Measurements from ENCODE around the gene WNT9B.

The WNT9B gene

DNA sequence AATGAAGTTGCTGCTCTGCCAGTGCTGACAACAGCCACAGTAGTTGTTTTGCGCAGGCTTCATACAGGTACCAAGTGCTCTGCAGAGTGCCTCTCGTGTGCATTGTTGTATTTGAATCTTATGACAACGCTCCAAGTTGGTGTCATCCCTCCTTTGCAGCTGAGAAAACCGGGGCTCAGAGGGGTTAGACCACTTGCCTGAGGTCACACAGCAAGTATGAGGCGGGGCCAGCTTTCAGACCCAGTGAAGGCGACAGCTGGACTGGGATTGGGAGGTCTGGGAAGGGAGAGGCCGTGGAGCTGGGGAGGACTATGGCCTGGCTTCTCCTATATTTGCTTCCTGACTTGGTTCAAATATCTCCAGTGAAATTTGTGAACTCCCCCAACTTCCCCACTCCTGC, 33.2 kb downstream of the WNT9B start:
- DNase-seq (ENCODE audit: low spot score) = no peak

DNA sequence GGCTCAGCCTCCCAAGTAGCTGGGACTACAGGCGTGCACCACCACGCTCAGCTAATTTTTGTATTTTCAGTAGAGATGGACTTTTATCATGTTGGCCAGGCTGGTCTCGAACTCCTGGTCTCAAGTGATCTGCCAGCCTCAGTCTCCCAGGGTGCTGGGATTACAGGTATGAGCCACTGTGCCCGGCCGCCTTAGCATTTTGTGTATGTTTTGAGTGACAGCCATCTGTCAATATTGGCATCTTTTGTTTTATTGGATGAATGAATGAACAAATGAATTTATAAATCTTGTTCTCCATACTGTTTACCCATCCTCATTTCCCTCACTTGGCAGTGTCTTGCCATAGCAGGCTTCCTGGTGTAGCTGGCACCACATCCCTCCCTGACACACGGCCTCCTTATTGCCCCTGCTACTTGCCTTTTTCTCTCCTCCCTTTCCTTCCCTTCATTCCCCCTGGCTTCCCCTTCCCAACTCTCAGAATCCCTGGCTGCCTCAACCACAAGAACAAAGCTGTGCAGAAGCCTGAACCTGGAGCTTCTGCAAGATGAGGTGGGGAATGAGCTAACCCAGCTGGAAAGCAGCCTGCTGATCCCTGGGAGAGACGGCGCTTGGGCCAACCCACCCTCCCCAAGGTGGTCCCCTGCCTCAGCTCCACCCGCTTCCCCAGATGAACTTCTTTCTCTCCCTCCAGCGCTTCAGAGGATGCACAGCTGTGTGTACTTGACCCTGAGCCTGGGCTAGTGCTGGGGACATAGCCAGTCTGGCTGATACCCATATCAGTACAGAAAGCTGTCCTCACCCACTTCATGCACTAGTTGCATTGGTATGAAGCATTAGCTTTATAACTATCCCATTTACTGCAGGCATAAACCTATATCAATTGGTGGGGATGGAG, 34.3 kb downstream of the WNT9B start:
- no peak for DNase-seq (ENCODE audit: low spot score)

DNA sequence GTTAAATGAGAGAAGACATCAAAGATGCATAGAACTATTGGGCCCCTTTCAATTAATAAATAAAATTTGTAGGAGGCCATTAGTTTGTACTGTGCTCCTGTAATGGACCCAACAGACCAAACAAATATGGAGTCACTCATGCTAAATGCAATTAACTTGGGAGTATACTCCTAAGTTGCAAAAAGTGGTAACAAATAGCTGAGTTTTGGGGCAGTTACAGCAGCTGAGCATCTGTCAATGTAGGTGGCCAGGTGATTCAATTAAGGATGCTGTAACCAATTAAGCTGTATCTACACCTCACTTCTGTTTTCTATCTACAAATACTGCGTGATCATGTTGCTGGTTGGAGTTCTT, 34.9 kb downstream of the WNT9B start:
- DNase-seq (ENCODE audit: low spot score) = no peak

DNA sequence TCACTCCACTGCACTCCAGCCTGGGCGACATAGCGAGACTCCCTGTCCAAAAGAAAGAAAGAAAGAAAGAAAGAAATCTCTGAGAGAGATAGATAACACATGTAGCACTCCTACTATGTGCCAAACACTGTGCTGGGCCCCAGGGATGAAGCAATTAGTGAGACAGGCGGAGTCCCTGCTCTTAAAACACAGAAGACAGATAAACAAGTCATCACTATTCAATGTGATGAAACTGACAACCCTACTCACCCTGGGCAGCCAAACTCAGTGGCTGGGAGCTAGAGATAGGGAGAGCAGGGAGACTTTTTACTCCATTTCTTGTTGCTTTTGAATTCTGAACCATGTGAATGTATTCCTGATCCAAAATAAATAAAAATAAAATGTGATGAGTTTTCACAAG, 36.3 kb downstream of the WNT9B start:
- no peak for DNase-seq (ENCODE audit: low spot score)

DNA sequence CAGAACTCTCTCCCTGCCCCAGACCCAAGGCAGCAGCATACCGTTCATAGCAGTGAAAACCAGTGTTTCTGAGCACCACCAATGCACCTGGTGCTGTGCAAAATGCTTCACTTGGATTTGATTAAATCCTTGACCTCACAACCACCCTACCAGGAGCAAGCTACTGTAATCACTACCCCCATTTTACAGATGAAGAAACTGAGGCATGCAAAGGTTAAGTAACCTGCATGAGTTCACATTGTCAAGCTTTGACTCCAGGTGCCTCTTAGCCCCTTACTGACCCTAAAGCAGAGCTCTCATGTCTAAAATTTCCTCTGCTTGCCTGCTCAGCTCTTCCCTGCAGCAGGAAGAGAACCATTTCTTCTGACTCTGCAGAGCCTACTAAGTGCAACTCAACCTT, 37.3 kb downstream of the WNT9B start:
- no peak for DNase-seq (ENCODE audit: low spot score)

DNA sequence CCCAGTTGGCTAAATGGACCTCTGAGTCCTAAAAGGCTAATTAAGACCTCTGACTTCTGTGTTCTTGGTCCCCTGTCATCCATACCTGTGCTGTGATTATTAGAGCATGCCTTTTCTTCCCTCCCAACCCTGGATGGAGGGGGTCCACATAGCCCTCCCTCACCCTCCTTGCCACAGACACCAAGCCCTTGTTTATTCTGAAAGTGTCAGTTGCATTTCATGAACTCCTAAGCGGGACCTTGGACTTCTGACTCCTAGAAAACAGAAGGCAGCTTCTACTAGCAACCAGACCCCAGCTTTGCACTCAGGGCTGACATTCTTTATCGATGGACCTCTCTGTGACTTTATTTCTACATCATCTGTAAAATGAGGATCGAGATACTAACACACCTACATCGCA, 38.1 kb downstream of the WNT9B start:
- DNase-seq (ENCODE audit: low spot score) = no peak

DNA sequence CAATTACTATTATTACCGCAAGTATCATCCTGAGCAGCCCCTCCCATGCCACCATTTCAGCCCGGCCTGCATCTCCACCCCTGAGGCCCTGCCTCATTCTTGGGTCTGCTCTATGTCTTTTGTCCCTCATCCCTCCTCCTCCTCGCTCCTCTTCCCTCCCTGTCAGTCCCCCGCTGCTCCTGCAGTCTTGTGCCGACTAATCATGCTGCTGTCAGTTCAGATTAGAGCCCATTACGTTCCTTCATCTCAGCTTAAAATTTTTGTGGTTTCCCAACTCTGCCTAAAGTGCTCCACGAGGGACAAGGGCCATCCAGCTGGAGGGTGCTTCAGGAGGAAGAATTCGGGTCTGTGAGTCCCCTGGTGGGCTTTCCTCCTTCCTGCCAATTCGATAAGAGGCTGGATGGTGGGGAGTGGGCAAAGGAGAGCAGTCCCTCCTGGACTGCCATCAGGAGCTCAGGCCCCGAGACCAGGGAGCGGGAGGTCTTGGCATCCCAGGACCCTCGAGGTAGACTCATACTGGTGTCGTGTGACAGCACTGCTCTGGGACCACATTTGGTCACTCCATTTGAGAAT, 38.7 kb downstream of the WNT9B start:
- no peak for DNase-seq (ENCODE audit: low spot score)

DNA sequence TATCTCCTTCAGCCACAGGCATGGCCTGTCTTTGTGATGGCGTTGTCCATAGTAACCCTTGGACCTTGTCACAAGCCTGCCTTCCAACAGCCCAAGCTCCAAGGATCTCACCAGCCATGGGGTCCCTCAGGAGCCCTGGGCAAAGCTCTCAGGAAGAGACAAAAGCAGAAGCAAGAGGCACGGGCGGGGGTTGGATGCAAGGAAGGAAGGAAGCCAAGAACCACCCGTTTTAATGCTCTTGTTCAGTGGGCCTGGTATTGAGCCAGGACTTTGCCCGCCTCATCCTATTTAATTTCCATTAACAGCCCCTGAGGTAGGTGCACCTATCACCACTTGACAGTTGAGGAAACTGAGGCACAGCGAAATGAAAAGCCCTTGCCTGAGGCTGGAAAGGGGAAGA, 39.3 kb downstream of the WNT9B start:
- DNase-seq (ENCODE audit: low spot score) = no peak

DNA sequence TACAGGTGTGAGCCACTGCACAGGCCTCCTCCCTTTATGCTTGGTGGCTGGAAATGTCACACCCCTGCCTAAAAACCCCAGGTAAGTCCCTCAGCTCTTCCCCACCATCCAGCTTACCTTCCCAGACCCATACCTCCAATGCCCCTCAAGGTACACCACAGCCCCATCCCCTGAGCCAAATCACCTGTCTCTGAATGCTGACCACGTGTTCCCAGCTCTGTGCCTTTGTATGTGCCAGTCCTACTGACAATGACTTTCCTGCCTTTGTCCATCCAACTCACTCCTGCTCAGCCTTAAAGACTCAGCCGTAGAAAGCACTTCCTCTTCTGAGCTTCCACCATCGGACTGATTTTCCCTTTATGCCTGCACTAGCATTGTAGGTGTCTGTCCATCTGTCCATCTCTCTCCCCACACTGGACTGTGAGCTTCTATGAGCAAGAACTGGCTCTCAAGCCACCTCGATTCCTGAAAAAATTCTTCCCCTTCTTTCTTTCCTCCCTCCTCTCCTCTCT, 40.9 kb downstream of the WNT9B start:
- no peak for DNase-seq (ENCODE audit: low spot score)

DNA sequence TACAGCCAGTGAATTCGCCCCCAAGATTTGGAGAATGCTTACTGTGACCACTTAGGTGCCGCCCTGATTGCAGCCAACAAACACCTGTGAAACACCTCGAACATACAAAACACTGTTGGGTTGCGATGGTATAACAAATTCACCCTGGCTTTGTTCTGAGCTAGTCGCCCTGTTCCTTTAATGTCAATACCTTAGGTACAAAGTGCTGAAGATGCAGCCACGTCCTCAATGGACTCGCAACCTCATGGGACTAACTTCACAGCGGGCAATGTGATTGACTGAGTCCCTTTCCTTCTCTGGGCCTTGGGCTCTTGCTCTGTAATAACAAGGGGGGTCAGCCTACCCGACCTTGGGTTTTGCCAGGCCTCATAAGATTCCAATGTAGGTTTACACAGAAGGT, 42.6 kb downstream of the WNT9B start:
- DNase-seq (ENCODE audit: low spot score) = no peak

DNA sequence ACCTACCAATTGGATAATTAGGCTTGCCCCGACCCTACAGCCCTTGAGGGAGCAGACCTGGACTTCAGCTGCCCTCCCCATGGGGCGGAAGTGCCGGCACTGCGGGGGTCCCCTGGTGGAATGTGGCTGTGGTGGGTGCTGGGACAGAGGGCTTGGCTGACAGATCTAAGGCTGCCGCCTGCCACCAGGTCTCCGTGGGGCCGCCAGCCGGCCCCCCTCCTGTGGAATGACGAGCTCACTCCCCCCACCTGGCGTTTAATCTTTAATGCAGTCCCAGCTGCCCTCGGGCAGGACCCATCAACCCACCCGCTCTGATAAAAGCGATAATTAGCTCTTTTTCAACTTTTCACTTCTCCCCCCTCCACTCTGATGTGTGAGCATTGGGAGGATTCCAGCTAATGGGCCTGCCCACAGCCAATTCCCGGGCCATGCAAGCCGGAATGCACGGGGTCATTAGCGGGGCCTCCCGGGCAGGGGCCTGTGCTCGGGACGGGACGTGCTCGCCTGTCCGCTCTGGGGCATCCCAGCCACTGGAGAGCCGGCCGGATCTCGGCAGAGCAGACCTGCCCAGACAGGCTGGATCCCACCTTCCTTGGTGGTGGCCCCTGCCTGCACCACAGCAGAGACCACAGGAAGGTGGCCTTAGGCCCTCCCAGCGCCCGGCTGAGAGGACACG, 43.2 kb downstream of the WNT9B start:
- DNase-seq (ENCODE audit: low spot score) = no peak

DNA sequence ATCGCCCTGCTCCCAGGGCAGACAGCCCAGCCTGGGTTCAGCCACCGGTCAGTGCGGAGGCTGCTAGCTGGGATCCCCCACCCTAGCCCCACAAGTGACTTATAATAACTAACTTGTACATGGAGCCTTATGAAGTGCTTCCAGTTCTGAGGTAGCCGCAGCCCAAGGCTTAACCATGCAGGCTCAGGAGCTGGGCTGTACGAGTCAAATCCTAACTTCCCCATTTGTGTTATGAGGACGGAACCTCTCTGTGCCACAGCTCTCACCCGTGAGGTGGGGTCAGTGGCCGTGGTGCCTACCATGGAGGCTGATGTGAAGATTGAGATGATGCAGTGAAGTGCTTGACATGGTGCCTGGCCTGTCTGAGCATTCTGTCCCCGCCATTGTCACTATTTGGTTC, 43.8 kb downstream of the WNT9B start:
- no peak for DNase-seq (ENCODE audit: low spot score)

DNA sequence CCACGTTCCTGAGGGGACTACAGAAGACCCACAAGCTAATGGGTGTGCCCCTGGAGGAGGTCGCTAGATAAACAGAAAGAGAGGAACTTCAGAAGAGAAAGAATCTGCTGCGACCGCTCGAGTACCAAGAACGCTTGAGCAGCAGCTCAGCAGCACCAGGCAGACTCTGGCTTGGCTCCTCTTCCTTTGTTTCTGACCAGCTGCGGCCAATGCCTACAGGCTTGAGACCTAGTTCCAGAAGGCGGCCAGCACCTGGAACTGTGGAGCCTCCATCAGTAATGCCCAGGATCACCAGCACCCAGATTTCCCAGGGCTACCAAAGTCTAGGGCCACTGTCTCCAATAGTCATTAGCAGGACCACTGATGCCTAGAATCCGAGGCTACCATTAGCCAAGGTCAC, 45.6 kb downstream of the WNT9B start:
- no peak for DNase-seq (ENCODE audit: low spot score)

DNA sequence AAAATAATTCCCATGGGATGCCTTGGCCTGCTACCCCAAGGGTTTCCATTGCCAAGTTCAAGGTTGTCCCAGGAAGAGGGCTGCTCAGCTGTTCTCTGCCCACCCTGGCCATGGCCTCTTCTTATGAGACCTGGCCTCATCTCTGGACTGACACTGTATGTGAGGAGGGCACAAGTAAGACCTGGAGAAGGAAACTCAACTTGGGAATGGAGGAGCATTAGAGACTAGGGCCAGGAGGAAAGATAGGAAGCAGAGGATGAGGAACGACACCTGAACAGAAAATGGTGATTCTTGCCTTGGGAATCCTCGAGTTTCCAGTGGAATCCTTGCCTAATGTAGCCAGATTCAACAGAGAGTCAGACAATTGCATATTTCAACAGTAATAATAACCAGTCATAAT, 47.0 kb downstream of the WNT9B start:
- no peak for DNase-seq (ENCODE audit: low spot score)

DNA sequence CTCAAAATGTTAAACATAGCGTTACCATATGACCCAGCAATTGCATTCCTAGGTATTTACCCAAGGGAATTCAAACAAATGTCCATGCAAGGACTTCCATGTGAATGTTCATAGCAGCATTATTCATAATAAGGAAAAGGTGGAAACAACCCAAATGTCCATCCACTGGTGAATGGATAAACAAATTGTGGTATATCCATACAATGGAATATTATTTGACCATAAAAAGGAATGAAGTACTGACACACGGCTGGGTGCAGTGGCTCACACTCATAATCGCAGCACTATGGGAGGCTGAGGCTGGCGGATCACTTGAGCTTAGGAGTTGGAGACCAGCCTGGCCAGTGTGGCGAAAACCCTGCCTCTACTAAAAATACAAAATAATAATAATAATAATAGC, 47.5 kb downstream of the WNT9B start:
- DNase-seq (ENCODE audit: low spot score) = no peak

DNA sequence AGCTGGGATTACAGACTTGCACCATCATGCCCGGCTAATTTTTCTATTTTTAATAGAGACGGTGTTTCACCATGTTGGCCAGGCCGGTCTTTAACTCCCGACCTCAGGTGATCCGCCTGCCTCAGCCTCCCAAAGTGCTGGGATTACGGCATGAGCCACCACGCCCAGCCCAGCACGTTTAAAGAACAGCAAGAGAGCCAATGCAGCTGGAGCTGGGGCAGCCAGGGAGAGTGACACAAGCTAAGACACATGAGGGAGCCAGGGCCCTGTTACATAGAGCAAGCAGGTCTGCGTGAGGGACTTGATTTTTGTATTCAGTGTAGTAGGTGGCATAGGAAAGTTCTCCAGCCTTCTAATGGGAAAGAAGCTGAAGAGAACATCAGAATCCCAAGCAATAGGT, 49.9 kb downstream of the WNT9B start:
- DNase-seq (ENCODE audit: low spot score) = no peak

DNA sequence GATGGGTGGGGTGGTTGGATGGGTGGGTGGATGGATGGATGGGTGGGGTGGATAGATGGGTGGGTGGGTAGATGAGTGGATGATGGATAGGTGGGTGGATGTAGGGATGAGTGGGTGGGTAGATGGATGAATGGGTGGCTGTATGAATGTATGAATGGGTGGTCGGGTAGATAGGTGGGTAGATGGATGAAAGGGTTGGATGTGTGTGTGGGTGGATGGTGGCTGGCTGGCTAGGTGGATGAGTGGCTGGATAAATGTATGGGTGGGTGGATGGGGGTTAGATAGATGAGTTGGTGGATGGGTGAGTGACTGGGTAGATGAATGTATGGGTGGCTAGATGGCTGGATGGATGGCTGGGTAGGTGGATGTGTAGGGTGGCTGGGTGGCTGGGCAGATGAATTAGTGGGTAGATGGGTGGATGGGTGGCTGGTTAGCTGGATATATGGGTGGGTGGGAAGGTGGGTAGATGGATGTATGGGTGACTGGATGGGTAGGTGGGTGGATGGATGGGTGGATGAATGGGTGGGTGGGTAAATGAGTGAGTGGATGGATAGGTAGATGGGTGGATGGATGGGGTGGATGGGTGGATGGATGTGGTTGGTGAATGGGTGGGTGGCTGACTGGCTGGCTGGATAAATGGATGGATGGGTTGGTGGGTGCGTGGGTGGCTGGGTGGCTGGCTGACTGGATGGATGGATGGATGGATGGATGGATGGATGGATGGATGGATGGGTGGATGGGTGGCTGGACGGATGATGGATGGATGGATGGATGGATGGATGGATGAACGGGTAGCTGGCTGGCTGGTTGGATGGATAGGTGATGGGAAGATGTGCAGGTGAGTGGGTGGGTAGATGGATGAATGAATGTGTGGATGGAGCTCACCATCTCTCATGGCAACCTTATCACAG, 52.6 kb downstream of the WNT9B start:
- no peak for DNase-seq (ENCODE audit: low spot score)

DNA sequence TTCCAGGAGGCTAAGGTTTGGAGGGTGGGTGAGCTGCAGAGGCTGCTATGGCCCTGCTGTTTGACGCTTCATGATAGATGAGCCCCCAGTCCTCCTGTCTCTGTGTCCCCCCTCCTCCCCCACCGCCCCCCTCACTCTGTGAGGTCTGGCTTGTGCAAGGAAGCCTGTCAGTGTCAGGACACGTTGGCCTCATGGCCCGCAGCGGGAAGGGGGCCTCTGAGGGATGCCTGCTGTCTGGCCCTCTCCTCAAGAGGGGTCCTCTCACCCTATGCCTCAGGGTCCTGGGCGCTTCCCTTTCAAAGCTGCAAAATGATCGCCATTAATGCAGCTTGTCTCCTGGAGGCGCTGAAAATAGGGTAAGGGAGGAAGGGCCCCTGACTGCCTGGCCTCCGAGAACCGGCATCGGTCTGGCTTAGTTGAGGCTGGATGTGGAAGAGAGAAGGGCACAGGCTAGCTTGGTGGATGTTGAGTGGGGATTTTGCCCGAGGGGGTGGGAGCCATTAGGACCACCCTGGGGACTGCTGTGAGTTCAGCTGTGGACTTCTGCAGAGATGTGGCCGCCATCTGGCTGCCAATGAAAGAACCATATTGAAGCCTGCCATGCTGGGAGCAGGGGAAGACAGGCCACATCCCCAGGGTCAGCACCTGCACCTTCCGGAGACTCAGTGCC, 56.8 kb downstream of the WNT9B start:
- no peak for DNase-seq (ENCODE audit: low spot score)

DNA sequence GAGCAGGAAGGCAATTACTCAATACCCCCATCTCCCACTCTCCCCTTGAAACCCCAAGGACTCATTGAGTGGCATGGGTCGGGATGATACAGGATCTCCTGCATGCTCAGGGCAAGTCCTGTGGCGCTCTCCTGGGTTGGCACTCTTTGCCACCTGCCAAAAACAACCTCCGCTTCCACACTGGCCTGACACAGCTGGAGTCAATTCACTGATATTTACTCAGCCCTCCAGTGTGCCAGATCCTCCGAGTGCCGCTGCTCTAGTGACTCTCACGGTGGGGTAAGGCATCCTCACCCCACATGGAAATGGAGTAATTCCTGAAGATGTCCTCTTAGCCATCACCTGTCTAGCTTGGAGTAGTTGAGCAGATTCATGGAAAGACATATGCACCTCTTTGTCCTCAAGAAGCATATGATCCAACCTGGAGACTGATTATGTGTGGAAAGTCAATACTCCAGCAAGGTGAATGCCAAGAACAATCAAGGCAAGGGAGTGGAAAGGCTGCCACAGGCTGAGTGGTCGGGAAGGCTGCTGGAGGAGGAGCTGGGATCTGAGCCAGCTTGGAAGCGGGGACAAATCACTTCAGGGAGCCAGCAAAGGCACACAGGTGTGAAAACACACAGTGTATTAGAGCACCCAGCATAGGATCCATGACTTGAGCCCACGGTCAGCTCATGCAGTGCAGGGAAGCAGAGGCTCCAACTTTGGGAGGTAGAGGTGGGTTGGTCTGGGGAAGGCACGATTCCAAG, 59.0 kb downstream of the WNT9B start:
- no peak for DNase-seq (ENCODE audit: low spot score)

DNA sequence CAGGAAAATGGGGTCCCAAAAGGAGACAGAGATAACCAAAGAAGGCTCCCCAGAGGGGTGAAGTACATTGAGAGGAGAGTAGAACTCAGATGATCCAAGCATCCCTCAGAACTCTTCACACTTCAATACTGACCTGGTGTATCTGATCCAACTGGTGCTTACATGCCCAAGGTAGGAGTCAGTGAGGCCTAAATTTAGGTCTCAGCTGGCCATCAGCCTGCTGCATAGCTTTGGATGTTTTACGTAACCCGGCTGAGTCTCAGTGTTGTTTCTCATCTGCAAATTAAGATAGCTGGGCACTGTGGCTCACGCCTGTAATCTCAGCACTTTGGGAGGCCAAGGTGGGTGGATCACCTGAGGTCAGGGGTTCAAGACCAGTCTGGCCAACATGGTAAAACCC, 59.9 kb downstream of the WNT9B start:
- DNase-seq (ENCODE audit: low spot score) = no peak

DNA sequence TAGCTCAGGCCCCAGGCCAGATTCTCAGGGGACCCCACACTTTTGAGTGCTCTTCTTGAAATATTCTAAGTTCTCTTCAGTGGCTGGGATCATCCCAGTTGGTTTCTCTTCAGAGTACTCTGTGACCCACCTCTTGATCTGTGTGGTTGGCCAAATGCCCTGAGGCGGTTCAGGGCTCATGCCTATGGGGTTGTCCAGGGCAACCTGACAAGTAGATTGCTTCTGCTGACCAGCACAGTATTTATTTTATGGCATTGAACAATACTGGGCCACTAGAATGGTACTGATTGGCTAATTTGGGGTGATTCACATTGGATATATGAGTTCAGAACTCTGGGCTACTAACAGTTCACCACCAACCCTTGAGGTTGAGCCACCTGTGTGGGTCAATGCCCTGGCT, 64.2 kb downstream of the WNT9B start:
- DNase-seq (ENCODE audit: low spot score) = no peak
